Activated T-cell treated with anti-CD3 and anti-CD28 coated beads, Interleukin-2, amount 50 U/mL, for 1 hour (primary cell): ENCODE data around the gene DDI2.
A peak's percentile ranks its signal among the peaks of the same experiment; 100 is the strongest.
"Not testable (repeated sequence)": the region's sequence is repeated elsewhere in the genome, so short reads cannot be mapped to it uniquely, and the experiment has no call there.

Experiments used
- DNase-seq: peaks from one replicate; pipeline ENCODE4 v3.0.0-alpha.2; 2020

Gene DDI2

GRCh38 chr1:15680561-15681348 lies 63.5 kb downstream of the DDI2 start:
- DNase-seq: no peak

GRCh38 chr1:15681349-15682292 lies 64.4 kb downstream of the DDI2 start:
- no peak for DNase-seq

- DNase-seq: no peak
Measured at GRCh38 chr1:15682936-15683341, 65.7 kb downstream of the DDI2 start.

GRCh38 chr1:15683345-15684039 lies 66.2 kb downstream of the DDI2 start:
- no peak for DNase-seq

GRCh38 chr1:15684042-15684461 lies 66.8 kb downstream of the DDI2 start, which contains the start of gene PLEKHM2:
Gene PLEKHM2 (plus strand): TSS chr1:15684320. CDS start chr1:15684559, 239 bp downstream.
- peak; percentile 66 for DNase-seq

GRCh38 chr1:15684468-15685291 lies 67.4 kb downstream of the DDI2 start:
- DNase-seq: peak; percentile 60

- DNase-seq: no peak
Measured at GRCh38 chr1:15685820-15686219, 68.6 kb downstream of the DDI2 start.

DNA sequence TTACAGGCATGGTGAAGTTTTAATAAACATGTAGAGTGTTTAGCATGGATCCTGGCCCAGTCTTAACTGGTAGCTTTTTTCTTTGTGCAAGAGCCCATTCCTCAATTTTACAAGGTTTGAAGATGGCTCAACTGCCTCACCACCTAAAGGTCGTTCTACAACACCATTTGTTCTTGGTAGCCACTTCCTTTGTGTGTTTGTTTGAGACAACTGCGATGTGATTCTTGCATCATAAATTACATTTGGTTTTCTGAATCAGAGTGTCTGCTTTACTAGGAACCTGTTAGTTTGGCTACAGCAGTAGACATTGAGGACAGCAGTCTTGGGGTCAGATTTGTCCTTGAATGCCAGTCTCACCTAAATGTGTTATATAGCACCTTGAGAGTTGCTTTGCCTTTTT lies 70.2 kb downstream of the DDI2 start:
- no peak for DNase-seq

GRCh38 chr1:15690317-15690716 lies 73.1 kb downstream of the DDI2 start:
- DNase-seq: no peak

GRCh38 chr1:15691434-15692032 lies 74.3 kb downstream of the DDI2 start:
- DNase-seq: no peak

- DNase-seq: no peak
Measured at GRCh38 chr1:15692121-15692682, 74.9 kb downstream of the DDI2 start.

GRCh38 chr1:15693371-15693770 lies 76.1 kb downstream of the DDI2 start:
- DNase-seq: no peak

DNA sequence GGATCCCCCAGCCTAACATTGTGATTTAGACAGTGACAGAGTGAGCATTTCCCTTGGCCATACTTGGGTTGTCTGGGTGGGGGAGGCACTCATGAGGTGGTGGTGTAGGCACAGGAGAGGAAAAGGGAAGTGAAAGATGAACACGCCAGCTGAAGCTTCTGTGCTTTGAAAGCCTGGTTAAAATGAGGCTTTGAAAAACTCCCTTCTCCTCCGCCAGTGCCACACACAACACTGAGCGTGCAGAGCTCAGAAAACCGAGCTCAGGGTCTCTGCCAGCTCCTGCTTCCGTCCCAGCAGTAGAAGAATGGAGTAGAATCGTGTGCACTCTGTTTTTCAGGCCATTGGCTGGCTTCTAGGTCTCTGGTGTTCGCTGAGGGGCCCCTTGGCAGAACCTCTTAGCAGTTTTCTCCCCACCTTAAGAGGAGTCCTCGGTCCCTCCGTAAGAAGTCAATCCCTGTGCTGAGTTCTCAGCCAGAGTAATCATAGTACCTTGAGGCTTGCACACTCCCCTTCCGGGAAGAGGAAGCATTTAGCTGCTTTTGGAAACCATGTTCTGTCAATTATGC lies 79.8 kb downstream of the DDI2 start:
- DNase-seq: peak; percentile 28

GRCh38 chr1:15698201-15698600 lies 80.9 kb downstream of the DDI2 start:
- DNase-seq: no peak

GRCh38 chr1:15699321-15699720 lies 82.1 kb downstream of the DDI2 start:
- not testable (repeated sequence) for DNase-seq

- DNase-seq: no peak
Measured at GRCh38 chr1:15700508-15700907, 83.2 kb downstream of the DDI2 start.

- no peak for DNase-seq
Measured at GRCh38 chr1:15701784-15702183, 84.5 kb downstream of the DDI2 start.

GRCh38 chr1:15702722-15703550 lies 85.7 kb downstream of the DDI2 start:
- DNase-seq: no peak

GRCh38 chr1:15703562-15703961 lies 86.3 kb downstream of the DDI2 start:
- no peak for DNase-seq
